DMS114 treated with DMSO at 0.1 percent for 48 hours (cell line): Measurements from ENCODE around the gene HSPA5.
"Not testable (repeated sequence)": the region's sequence is repeated elsewhere in the genome, so short reads cannot be mapped to it uniquely, and the experiment has no call there.

Source experiments
- DNase-seq: peaks from one replicate; lab custom pipeline; 2025; ENCODE audit not compliant: unreplicated experiment; lab: John Stamatoyannopoulos, UW

HSPA5 gene

GRCh38 chr9:125241000-125241862 lies at the start of gene HSPA5:
Gene HSPA5, minus strand, starts transcription at chr9:125241343. Its CDS starts 217 bp downstream, at chr9:125241126.
- DNase-seq: peak; percentile 97

- DNase-seq: not testable (repeated sequence)
Observed at GRCh38 chr9:125286935-125287433, 45.8 kb upstream of the HSPA5 start.

- no peak for DNase-seq
Observed at GRCh38 chr9:125284855-125285254, 43.7 kb upstream of the HSPA5 start.

GRCh38 chr9:125280945-125281344 lies 39.8 kb upstream of the HSPA5 start:
- DNase-seq: no peak

- no peak for DNase-seq
Observed at GRCh38 chr9:125277411-125277810, 36.3 kb upstream of the HSPA5 start.

GRCh38 chr9:125276771-125277170 lies 35.6 kb upstream of the HSPA5 start:
- DNase-seq: no peak

- no peak for DNase-seq
Observed at GRCh38 chr9:125272697-125273096, 31.6 kb upstream of the HSPA5 start.

GRCh38 chr9:125271081-125271480 lies 29.9 kb upstream of the HSPA5 start:
- no peak for DNase-seq

- no peak for DNase-seq
Observed at GRCh38 chr9:125269014-125269397, 27.9 kb upstream of the HSPA5 start.

GRCh38 chr9:125268394-125269013 lies 27.4 kb upstream of the HSPA5 start:
- DNase-seq: no peak

GRCh38 chr9:125264068-125264467 lies 22.9 kb upstream of the HSPA5 start:
- not testable (repeated sequence) for DNase-seq

GRCh38 chr9:125262294-125262991 lies 21.3 kb upstream of the HSPA5 start:
- DNase-seq: no peak

- DNase-seq: peak; percentile 84
Observed at GRCh38 chr9:125261501-125262293, 20.6 kb upstream of the HSPA5 start, which contains the start of gene GAPVD1. Gene GAPVD1, plus strand, starts transcription at chr9:125261826. Its CDS starts 37,096 bp downstream, at chr9:125298922.

GRCh38 chr9:125260561-125260960 lies 19.4 kb upstream of the HSPA5 start:
- no peak for DNase-seq

GRCh38 chr9:125258832-125259534 lies 17.8 kb upstream of the HSPA5 start:
- DNase-seq: no peak

- no peak for DNase-seq
Observed at GRCh38 chr9:125258160-125258785, 17.1 kb upstream of the HSPA5 start.

GRCh38 chr9:125255781-125256391 lies 14.7 kb upstream of the HSPA5 start:
- DNase-seq: peak; percentile 21

GRCh38 chr9:125254231-125254630 lies 13.1 kb upstream of the HSPA5 start:
- no peak for DNase-seq

- no peak for DNase-seq
Observed at GRCh38 chr9:125246261-125246667, 5.1 kb upstream of the HSPA5 start.
